ENCODE measurements around the gene TIGD7.

GRCh38 chr16:3282730-3283542 is 22.3 kb downstream of the TIGD7 start, which contains the start of gene ZNF263:
- peak; percentile 49 for TF ChIP-seq POLR2A (IDR thresholded peaks at IDR 0.05)
- peak; percentile 98 for TF ChIP-seq POLR2AphosphoS5 (IDR thresholded peaks at IDR 0.05)
- peak in 1 of 4 experiments; percentile 32 for TF ChIP-seq CTCF (IDR thresholded peaks at IDR 0.05)

All from prostate gland (tissue), 2 donors.